ENCODE results near the gene CTXN2. TPM values are rescaled to one million over a fixed set of nuclear protein-coding genes. Genes with fewer than 3 reads are reported as not detected.

CTXN2 gene
- total and polyA plus RNA-seq, 2 of the 13 experiments (the other 11 are each of a cell fraction or from before 2014, with no cell fraction given), result not detected

GRCh38 chr15:48233246-48233645, 41.8 kb downstream of the CTXN2 start:
- ChIA-PET CTCF (ENCODE audit: low intra/inter-chr PET ratio, low total read pairs) (no interaction called here), POLR2A (no interaction called here)
- Histone ChIP-seq H3K9me3 (ENCODE audit: low read length) (no peaks in the 10 kb centered on the region), H3K79me2 (ENCODE audit: insufficient read depth, low read length) (no peaks in the 10 kb centered on the region), H3K4me2 (ENCODE audit: low read depth, low read length) (no peak overlapping the region), H3K4me3 (replicated peaks in 1 of 3; ENCODE audit: insufficient read depth in 1 of 3, low read depth in 2 of 3, low read length in 3 of 3) (no peak overlapping the region), H3K27ac (ENCODE audit: extremely low read length, insufficient read depth, low read length) (no peak overlapping the region), H3K4me1 (ENCODE audit: insufficient read depth, low read length) (no peaks in the 10 kb centered on the region), H3K36me3 (replicated peaks in 1 of 2; ENCODE audit: control insufficient read depth in 1 of 2, insufficient read depth in 2 of 2, low read length in 2 of 2) (no peaks in the 10 kb centered on the region), H4K20me1 (ENCODE audit: insufficient read depth, low read length) (no peaks in the 10 kb centered on the region), H3K9ac (ENCODE audit: insufficient read depth, low read depth, low read length) (no peak overlapping the region), H2AFZ (ENCODE audit: low read length) (no peak overlapping the region), H3K27me3 (ENCODE audit: control insufficient read depth in 1 of 2, insufficient read depth in 2 of 2, low read length in 2 of 2) (peaks cover 0 to 1% of the 10 kb centered on the region in 2 experiments; a peak in 1 of 5 replicates)
- TF ChIP-seq GPN1 (CRISPR knock-in tag; IDR thresholded peaks at IDR 0.05; ENCODE audit: borderline replicate concordance), result no peak
- ATAC-seq (no peak), FAIRE-seq (no peak), DNase-seq (ENCODE audit: low spot score) (no peak)
- in situ Hi-C loops (cut with HindIII; ENCODE audit: extremely low pct_ligation_motif_present, low pct_unique_long_range_greater_than_20kb), result no loop called here
- BruUV-seq (replicated peaks), result no TSS peak
- intact Hi-C loops (cut with micrococcal nuclease; ENCODE audit: unreplicated experiment), result no loop called here

GRCh38 chr15:48239334-48239733, 47.9 kb downstream of the CTXN2 start:
- FAIRE-seq, result no peak
- TF ChIP-seq ZNF496 (CRISPR knock-in tag; IDR thresholded peaks at IDR 0.05; ENCODE audit: insufficient replicate concordance), result no peak
- no peak for TF ChIP-seq ZNF281 (CRISPR knock-in tag; IDR thresholded peaks at IDR 0.05; ENCODE audit: borderline replicate concordance)
- TF ChIP-seq GATAD2A (CRISPR knock-in tag; IDR thresholded peaks at IDR 0.05), result no peak
- no peak for TF ChIP-seq ESRRA (CRISPR knock-in tag; IDR thresholded peaks at IDR 0.05; ENCODE audit: low read depth)
- TF ChIP-seq MAFK (conservative IDR thresholded peaks at IDR 0.05 in 1 of 2, IDR thresholded peaks at IDR 0.05 in 1 of 2; ENCODE audit: low read length in 2 of 2), result no peak
- TF ChIP-seq ZNF552 (CRISPR knock-in tag; IDR thresholded peaks at IDR 0.05; ENCODE audit: borderline replicate concordance), result no peak
- TF ChIP-seq HNF4A (CRISPR knock-in tag; IDR thresholded peaks at IDR 0.05), result no peak
- TF ChIP-seq KAT8 (CRISPR knock-in tag; IDR thresholded peaks at IDR 0.05), result no peak
- no peak for TF ChIP-seq HINFP (CRISPR knock-in tag; IDR thresholded peaks at IDR 0.05; ENCODE audit: low read depth)
- TF ChIP-seq GABPB1 (CRISPR knock-in tag; IDR thresholded peaks at IDR 0.05), result no peak
- no peak for TF ChIP-seq ZNF414 (CRISPR knock-in tag; IDR thresholded peaks at IDR 0.05)
- no peak for TF ChIP-seq MTA3 (CRISPR knock-in tag; IDR thresholded peaks at IDR 0.05)
- no peak for TF ChIP-seq POLR2G (IDR thresholded peaks at IDR 0.05; ENCODE audit: low read depth, low read length)
- no peak for TF ChIP-seq NFE2 (CRISPR knock-in tag; IDR thresholded peaks at IDR 0.05)
- TF ChIP-seq RFX3 (CRISPR knock-in tag; IDR thresholded peaks at IDR 0.05), result no peak

More at GRCh38 chr15:48239334-48239733, 47.9 kb downstream of the CTXN2 start:
- no TSS peak for BruUV-seq (replicated peaks)
- no peak overlapping the region for H3K4me3 ChIP-seq (replicated peaks in 1 of 3; ENCODE audit: insufficient read depth in 1 of 3, low read depth in 2 of 3, low read length in 3 of 3)
- no peak overlapping the region for H3K27ac ChIP-seq (ENCODE audit: extremely low read length, insufficient read depth, low read length)
- H3K4me1 ChIP-seq (ENCODE audit: insufficient read depth, low read length), result no peaks in the 10 kb centered on the region
- no peaks in the 10 kb centered on the region for H3K36me3 ChIP-seq (replicated peaks in 1 of 2; ENCODE audit: control insufficient read depth in 1 of 2, insufficient read depth in 2 of 2, low read length in 2 of 2)
- CTCF ChIA-PET (ENCODE audit: low intra/inter-chr PET ratio, low total read pairs), result no interaction called here
- no peak for DNase-seq (ENCODE audit: low spot score)
- intact Hi-C loops (cut with micrococcal nuclease; ENCODE audit: unreplicated experiment), result no loop called here
- H3K9ac ChIP-seq (ENCODE audit: insufficient read depth, low read depth, low read length), result no peak overlapping the region
- no peak for ATAC-seq
- H2AFZ ChIP-seq (ENCODE audit: low read length), result no peak overlapping the region
- no peaks in the 10 kb centered on the region for H3K27me3 ChIP-seq (ENCODE audit: control insufficient read depth in 1 of 2, insufficient read depth in 2 of 2, low read length in 2 of 2)
- in situ Hi-C loops (cut with HindIII; ENCODE audit: extremely low pct_ligation_motif_present, low pct_unique_long_range_greater_than_20kb), result no loop called here
- H3K4me2 ChIP-seq (ENCODE audit: low read depth, low read length), result no peak overlapping the region
- 10% methylated on average over 4 of the region's 4 CpGs for WGBS (ENCODE audit: low lambda C conversion rate)
- no peaks in the 10 kb centered on the region for H3K9me3 ChIP-seq (ENCODE audit: low read length)
- no peaks in the 10 kb centered on the region for H3K79me2 ChIP-seq (ENCODE audit: insufficient read depth, low read length)
- POLR2A ChIA-PET, result no interaction called here
- H4K20me1 ChIP-seq (ENCODE audit: insufficient read depth, low read length), result no peaks in the 10 kb centered on the region

Measured in HepG2 (cell line).